ENCODE measurements around the gene TBCD. TPM values are rescaled to one million over a fixed set of nuclear protein-coding genes. Genes with fewer than 3 reads are reported as not detected.

The TBCD gene
- total RNA-seq, 2 experiments from 2014 or later, result 77.8 to 85.8 TPM

DNA sequence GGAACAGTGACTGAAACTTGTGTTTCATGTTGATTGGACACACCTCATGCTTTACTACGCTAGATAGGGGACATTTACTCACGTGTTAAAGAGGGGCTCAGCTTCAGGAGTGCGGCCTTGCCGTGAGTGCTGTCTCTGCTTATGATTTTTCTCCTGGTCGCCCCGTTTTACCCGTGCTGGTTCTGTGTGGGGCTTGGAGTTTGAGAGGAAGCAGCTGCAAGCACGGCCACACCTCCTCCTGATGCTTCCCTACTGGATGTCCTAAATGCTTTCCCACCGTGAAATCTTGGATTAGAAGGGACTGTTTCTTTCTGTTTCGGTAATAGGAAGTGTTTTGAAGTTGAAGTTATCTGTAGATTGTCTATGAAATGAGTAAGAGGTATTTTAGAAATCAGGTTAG, 141.9 kb downstream of the TBCD start:
- ChIA-PET POLR2A (interaction anchor here (0.9 to 1.2 kb wide), 2 partner anchors 11 to 30 kb away, joined by 3 to 5 read pairs; no protein-coding TSS in a partner anchor), CTCF (interaction anchor here (1.0 to 1.8 kb wide), 4 partner anchors 24 to 112 kb away, joined by 3 to 5 read pairs (median 4); no protein-coding TSS in a partner anchor)
- no peaks in the 10 kb centered on the region for H3K9me3 Mint-ChIP-seq
- peak overlapping the region; percentile 60 for H3K4me3 Mint-ChIP-seq
- peaks cover 22% of the 10 kb centered on the region for H3K36me3 Mint-ChIP-seq (ENCODE audit: low read depth)
- no peak for DNase-seq
- H3K27ac Mint-ChIP-seq, result peak overlapping the region; percentile 90
- TF ChIP-seq, protein P1, sequence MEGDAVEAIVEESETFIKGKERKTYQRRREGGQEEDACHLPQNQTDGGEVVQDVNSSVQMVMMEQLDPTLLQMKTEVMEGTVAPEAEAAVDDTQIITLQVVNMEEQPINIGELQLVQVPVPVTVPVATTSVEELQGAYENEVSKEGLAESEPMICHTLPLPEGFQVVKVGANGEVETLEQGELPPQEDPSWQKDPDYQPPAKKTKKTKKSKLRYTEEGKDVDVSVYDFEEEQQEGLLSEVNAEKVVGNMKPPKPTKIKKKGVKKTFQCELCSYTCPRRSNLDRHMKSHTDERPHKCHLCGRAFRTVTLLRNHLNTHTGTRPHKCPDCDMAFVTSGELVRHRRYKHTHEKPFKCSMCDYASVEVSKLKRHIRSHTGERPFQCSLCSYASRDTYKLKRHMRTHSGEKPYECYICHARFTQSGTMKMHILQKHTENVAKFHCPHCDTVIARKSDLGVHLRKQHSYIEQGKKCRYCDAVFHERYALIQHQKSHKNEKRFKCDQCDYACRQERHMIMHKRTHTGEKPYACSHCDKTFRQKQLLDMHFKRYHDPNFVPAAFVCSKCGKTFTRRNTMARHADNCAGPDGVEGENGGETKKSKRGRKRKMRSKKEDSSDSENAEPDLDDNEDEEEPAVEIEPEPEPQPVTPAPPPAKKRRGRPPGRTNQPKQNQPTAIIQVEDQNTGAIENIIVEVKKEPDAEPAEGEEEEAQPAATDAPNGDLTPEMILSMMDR (IDR thresholded peaks at IDR 0.05), result no peak
- ATAC-seq, result no peak
- H3K4me1 Mint-ChIP-seq (ENCODE audit: low read depth), result peaks cover 35% of the 10 kb centered on the region
- no peaks in the 10 kb centered on the region for H3K27me3 Mint-ChIP-seq
- intact Hi-C loops (cut with micrococcal nuclease), result no loop called here

- no peak for ATAC-seq
- intact Hi-C loops (cut with micrococcal nuclease), result no loop called here
- no peaks in the 10 kb centered on the region for H3K27me3 Mint-ChIP-seq
- H3K9me3 Mint-ChIP-seq, result no peaks in the 10 kb centered on the region
- peaks cover 35% of the 10 kb centered on the region for H3K4me1 Mint-ChIP-seq (ENCODE audit: low read depth)
- H3K27ac Mint-ChIP-seq, result peak overlapping the region; percentile 90
- peaks cover 22% of the 10 kb centered on the region for H3K36me3 Mint-ChIP-seq (ENCODE audit: low read depth)
- TF ChIP-seq, protein P1 (IDR thresholded peaks at IDR 0.05), result no peak
- no peak for DNase-seq
- POLR2A ChIA-PET, result interaction anchor here (1.0 to 1.2 kb wide), 2 partner anchors 16 to 31 kb away, joined by 3 to 5 read pairs; no protein-coding TSS in a partner anchor
- H3K4me3 Mint-ChIP-seq, result peak overlapping the region; percentile 60
- CTCF ChIA-PET, result interaction anchor here (0.6 to 1.8 kb wide), 4 partner anchors 24 to 112 kb away, joined by 3 to 5 read pairs (median 4); no protein-coding TSS in a partner anchor
Measured at GRCh38 chr17:82894389-82894788, 142.5 kb downstream of the TBCD start.

- ChIA-PET POLR2A (interaction anchor here (1.0 kb wide), 1 partner anchor 15 kb away, joined by 3 read pairs; no protein-coding TSS in a partner anchor), CTCF (no interaction called here)
- no peak for ATAC-seq
- Mint-ChIP-seq H3K36me3 (ENCODE audit: low read depth) (peaks cover 22% of the 10 kb centered on the region), H3K4me3 (no peak overlapping the region), H3K27me3 (no peaks in the 10 kb centered on the region), H3K9me3 (no peaks in the 10 kb centered on the region), H3K4me1 (ENCODE audit: low read depth) (peaks cover 38% of the 10 kb centered on the region), H3K27ac (no peak overlapping the region)
- intact Hi-C loops (cut with micrococcal nuclease), result no loop called here
- TF ChIP-seq, protein P1 (IDR thresholded peaks at IDR 0.05), result no peak
- no peak for DNase-seq
Measured at GRCh38 chr17:82895087-82895486, 143.2 kb downstream of the TBCD start.

GRCh38 chr17:82896071-82897000, 144.5 kb downstream of the TBCD start:
- POLR2A ChIA-PET, result interaction anchor here (1.0 to 1.5 kb wide), 3 partner anchors 13 to 53 kb away, joined by 3 to 4 read pairs (median 3); no protein-coding TSS in a partner anchor
- H3K36me3 Mint-ChIP-seq (ENCODE audit: low read depth), result peaks cover 24% of the 10 kb centered on the region

More at GRCh38 chr17:82896071-82897000, 144.5 kb downstream of the TBCD start:
- H3K27me3 Mint-ChIP-seq, result no peaks in the 10 kb centered on the region
- no peaks in the 10 kb centered on the region for H3K9me3 Mint-ChIP-seq
- intact Hi-C loops (cut with micrococcal nuclease), result no loop called here
- H3K4me1 Mint-ChIP-seq (ENCODE audit: low read depth), result peaks cover 38% of the 10 kb centered on the region
- no peak overlapping the region for H3K27ac Mint-ChIP-seq
- TF ChIP-seq, protein P1 (IDR thresholded peaks at IDR 0.05), result no peak
- no peak for ATAC-seq
- H3K4me3 Mint-ChIP-seq, result no peak overlapping the region
- DNase-seq, result no peak
- CTCF ChIA-PET, result interaction anchor here (1.1 kb wide), 1 partner anchor 11 kb away, joined by 6 read pairs; no protein-coding TSS in a partner anchor

All from activated CD8-positive, alpha-beta T cell treated with anti-CD3 and anti-CD28 coated beads for 36 hours (primary cell).